Measurements from ENCODE around the gene EDEM3.

Gene EDEM3

DNA sequence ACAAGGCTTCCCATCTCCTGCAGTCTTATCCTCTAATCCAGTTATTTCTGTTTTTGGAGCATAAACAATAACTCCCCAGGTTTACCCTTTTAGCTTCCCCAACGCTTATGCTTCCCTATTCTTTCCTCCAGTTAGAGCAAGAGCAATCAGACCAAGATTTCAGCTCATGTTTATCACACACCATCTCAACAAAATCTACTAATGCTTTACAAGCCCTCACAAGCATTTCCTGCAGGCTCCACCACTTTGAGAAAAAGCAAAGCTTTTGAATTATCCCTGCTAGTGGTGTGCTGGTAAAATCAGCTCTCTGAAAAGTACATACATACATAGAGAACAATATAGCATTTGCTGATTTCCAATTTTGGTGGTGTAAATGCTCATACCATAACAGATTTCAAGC is 92.9 kb downstream of the EDEM3 start:
- H3K4me3 ChIP-seq (ENCODE audit: low read depth in 1 of 2, low read length in 1 of 2): no peak overlapping the region

DNA sequence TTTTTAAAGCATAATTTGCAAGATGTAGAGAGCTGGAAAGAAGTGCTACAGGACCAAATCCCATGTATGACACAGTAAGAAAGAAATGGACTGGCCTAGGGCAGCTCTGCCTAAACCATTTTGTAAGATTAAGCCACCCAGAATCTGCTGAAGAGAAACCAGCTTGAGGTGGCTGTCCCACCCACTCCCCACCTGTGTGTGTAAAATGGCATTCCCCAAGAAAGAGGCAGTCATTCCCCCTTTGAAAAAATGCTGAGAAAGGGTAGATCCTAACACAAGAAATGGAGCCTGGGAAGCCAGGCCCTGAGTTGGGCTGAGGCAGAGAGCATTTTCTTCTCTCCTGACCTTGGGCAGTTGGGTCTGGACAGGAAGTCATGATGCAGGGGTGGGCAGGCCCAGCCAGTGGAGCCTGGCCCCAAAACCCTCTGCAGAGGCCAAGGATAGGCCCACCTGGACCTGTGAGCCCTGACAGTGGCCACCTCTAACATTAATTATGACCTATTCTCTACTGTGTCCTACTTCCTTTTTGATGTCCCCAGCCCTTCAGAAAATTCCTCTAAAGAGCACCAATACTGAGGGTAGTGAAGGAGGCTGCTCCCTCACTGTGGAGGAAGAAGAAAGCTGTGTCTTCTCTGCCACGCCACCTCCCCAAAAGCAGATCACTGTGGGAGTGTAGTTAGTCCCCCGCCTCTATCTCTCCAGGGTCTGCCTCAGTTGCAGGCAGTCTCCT is 94.0 kb downstream of the EDEM3 start:
- peaks cover 2 to 6% of the 10 kb centered on the region in 2 experiments for H3K4me1 ChIP-seq (ENCODE audit: control insufficient read depth in 1 of 2, insufficient read depth in 1 of 2, low read depth in 1 of 2, low read length in 1 of 2)
- H3K27ac ChIP-seq: no peak overlapping the region
- H3K9me3 ChIP-seq: no peaks in the 10 kb centered on the region
- H3K27me3 ChIP-seq: peaks cover 13% of the 10 kb centered on the region
- H3K4me3 ChIP-seq (ENCODE audit: low read depth in 1 of 2, low read length in 1 of 2): no peak overlapping the region
- TF ChIP-seq, protein P1, sequence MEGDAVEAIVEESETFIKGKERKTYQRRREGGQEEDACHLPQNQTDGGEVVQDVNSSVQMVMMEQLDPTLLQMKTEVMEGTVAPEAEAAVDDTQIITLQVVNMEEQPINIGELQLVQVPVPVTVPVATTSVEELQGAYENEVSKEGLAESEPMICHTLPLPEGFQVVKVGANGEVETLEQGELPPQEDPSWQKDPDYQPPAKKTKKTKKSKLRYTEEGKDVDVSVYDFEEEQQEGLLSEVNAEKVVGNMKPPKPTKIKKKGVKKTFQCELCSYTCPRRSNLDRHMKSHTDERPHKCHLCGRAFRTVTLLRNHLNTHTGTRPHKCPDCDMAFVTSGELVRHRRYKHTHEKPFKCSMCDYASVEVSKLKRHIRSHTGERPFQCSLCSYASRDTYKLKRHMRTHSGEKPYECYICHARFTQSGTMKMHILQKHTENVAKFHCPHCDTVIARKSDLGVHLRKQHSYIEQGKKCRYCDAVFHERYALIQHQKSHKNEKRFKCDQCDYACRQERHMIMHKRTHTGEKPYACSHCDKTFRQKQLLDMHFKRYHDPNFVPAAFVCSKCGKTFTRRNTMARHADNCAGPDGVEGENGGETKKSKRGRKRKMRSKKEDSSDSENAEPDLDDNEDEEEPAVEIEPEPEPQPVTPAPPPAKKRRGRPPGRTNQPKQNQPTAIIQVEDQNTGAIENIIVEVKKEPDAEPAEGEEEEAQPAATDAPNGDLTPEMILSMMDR (IDR thresholded peaks at IDR 0.05): no peak
- no peaks in the 10 kb centered on the region for H3K36me3 ChIP-seq

More for the DNA sequence above, 92.9 kb downstream of the EDEM3 start:
- TF ChIP-seq, protein P1 (IDR thresholded peaks at IDR 0.05): no peak
- Histone ChIP-seq H3K27ac (no peak overlapping the region), H3K9me3 (no peaks in the 10 kb centered on the region), H3K4me1 (ENCODE audit: control insufficient read depth in 1 of 2, insufficient read depth in 1 of 2, low read depth in 1 of 2, low read length in 1 of 2) (peaks cover 2 to 6% of the 10 kb centered on the region in 2 experiments), H3K36me3 (no peaks in the 10 kb centered on the region), H3K27me3 (peaks cover 13% of the 10 kb centered on the region)

DNA sequence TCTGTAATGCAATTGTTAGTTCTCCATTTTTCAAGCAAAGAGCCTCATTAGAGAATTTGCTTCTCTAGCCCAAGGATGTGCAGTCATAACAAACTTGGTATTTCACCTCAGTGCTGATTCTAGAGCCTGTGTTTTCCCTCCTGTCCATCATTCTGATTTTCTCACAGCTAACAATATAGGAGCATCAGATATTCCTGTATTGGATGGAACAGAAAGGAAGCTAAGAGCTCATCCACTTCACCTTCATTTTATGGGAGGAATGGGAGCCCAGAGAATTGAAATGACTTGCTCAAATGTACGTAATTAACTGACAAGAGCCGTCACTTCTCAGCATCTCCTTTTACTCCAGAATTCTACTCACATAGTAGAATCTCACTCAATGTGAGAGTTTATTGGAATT is 96.6 kb downstream of the EDEM3 start:
- Histone ChIP-seq H3K4me1 (ENCODE audit: control insufficient read depth in 1 of 2, insufficient read depth in 1 of 2, low read depth in 1 of 2, low read length in 1 of 2) (no peaks in the 10 kb centered on the region), H3K27me3 (no peaks in the 10 kb centered on the region), H3K27ac (no peak overlapping the region), H3K36me3 (no peaks in the 10 kb centered on the region), H3K9me3 (no peaks in the 10 kb centered on the region), H3K4me3 (ENCODE audit: low read depth in 1 of 2, low read length in 1 of 2) (no peak overlapping the region)
- TF ChIP-seq, protein P1 (IDR thresholded peaks at IDR 0.05): no peak

DNA sequence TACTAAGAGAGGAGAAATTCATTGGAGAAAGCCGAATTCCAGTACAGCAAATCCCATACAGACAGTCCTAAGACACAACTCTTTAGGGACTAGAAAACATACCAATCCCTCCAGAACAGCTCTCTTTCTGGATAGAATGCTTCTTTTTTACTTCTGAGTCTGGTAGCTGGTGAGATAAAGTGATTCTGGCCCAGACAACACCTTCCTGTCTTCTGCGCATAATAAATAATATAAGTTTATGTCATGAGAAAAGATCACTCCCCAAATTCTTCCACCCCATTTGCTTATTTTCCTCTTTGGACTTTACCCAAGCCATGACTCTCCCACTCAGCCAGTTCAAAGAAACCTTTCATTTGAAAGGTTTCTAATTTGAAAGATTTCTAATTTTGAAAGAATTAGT is 98.4 kb downstream of the EDEM3 start:
- TF ChIP-seq, protein P1 (IDR thresholded peaks at IDR 0.05): no peak
- H3K4me1 ChIP-seq (ENCODE audit: control insufficient read depth in 1 of 2, insufficient read depth in 1 of 2, low read depth in 1 of 2, low read length in 1 of 2): no peaks in the 10 kb centered on the region
- H3K9me3 ChIP-seq: no peaks in the 10 kb centered on the region
- no peaks in the 10 kb centered on the region for H3K36me3 ChIP-seq
- H3K27ac ChIP-seq: no peak overlapping the region
- no peak overlapping the region for H3K4me3 ChIP-seq (ENCODE audit: low read depth in 1 of 2, low read length in 1 of 2)
- no peaks in the 10 kb centered on the region for H3K27me3 ChIP-seq

DNA sequence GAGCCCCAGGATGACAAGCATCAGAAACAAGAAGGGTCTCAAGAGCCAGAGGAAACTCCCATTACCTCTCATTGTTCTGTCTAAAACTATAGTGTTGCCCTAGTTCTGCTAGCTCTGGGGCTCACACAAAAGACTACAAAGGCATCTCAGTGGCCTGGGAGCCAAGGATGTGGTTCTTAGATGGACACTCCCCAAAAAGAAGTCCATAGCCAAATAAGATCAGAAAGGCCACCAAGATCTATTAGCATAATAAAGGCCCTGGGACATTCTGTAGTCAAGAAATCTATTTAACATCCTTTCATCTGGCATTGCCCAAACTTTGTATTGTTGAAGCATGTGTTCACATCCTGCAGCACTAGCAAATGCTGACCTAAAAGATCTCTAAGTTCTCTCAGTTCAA is 99.5 kb downstream of the EDEM3 start:
- Histone ChIP-seq H3K27ac (no peak overlapping the region), H3K9me3 (no peaks in the 10 kb centered on the region), H3K4me3 (ENCODE audit: low read depth in 1 of 2, low read length in 1 of 2) (no peak overlapping the region), H3K36me3 (no peaks in the 10 kb centered on the region), H3K4me1 (ENCODE audit: control insufficient read depth in 1 of 2, insufficient read depth in 1 of 2, low read depth in 1 of 2, low read length in 1 of 2) (no peaks in the 10 kb centered on the region), H3K27me3 (no peaks in the 10 kb centered on the region)
- TF ChIP-seq, protein P1 (IDR thresholded peaks at IDR 0.05): no peak
